Upper lobe of left lung (tissue), 4 donors: Measurements from ENCODE around the gene PUM1.

Experiments
- POLR2A ChIP-seq, 4 donors: fragments of 450-650 bp; IDR thresholded peaks; one replicate each; pipeline ENCODE4 v1.5.1; 2016 to 2017; ENCODE audit warnings: antibody characterized with exemption in 4 of 4, mild to moderate bottlenecking in 2 of 4
- TF ChIP-seq, protein P1 (sequence below), 6 experiments: fragments of 450-650 bp in 4 of 6; fragments of 200-600 bp in 2 of 6; sonication (generic) in 2 of 6; IDR thresholded peaks; one replicate each; pipeline ENCODE4 v1.5.1; 2016 to 2019; ENCODE audit warnings: antibody characterized with exemption in 6 of 6

DNA sequence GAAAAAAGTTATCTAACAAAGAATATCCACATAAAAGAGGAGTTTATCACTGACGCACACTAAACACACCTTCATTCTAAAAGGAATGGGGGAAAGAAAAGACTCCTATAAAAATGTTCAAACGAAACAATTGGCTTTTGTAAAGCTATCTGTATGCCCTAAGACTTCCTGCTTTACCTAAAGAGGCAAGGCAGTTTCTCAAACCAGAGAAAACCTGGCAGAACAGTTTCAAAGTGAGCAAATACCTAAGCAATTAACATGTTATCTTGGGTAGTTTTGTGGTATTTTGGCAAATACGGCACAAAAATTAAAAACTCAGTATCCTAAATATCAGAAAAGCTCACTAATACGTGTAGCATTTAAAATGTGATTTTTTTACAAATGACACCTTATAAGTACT, 1.9 kb downstream of the PUM1 start:
- TF ChIP-seq, protein P1, sequence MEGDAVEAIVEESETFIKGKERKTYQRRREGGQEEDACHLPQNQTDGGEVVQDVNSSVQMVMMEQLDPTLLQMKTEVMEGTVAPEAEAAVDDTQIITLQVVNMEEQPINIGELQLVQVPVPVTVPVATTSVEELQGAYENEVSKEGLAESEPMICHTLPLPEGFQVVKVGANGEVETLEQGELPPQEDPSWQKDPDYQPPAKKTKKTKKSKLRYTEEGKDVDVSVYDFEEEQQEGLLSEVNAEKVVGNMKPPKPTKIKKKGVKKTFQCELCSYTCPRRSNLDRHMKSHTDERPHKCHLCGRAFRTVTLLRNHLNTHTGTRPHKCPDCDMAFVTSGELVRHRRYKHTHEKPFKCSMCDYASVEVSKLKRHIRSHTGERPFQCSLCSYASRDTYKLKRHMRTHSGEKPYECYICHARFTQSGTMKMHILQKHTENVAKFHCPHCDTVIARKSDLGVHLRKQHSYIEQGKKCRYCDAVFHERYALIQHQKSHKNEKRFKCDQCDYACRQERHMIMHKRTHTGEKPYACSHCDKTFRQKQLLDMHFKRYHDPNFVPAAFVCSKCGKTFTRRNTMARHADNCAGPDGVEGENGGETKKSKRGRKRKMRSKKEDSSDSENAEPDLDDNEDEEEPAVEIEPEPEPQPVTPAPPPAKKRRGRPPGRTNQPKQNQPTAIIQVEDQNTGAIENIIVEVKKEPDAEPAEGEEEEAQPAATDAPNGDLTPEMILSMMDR (IDR thresholded peaks at IDR 0.05): no peak
- TF ChIP-seq POLR2A (IDR thresholded peaks at IDR 0.05): no peak
